NCI-H1092 (cell line): Measurements from ENCODE around the gene PPP2R3A.
"Not testable (repeated sequence)": the region's sequence is repeated elsewhere in the genome, so short reads cannot be mapped to it uniquely, and the experiment has no call there.

ENCODE experiments used
- DNase-seq: peaks from one replicate; lab custom pipeline; 2025; lab: John Stamatoyannopoulos, UW

Gene PPP2R3A

DNA sequence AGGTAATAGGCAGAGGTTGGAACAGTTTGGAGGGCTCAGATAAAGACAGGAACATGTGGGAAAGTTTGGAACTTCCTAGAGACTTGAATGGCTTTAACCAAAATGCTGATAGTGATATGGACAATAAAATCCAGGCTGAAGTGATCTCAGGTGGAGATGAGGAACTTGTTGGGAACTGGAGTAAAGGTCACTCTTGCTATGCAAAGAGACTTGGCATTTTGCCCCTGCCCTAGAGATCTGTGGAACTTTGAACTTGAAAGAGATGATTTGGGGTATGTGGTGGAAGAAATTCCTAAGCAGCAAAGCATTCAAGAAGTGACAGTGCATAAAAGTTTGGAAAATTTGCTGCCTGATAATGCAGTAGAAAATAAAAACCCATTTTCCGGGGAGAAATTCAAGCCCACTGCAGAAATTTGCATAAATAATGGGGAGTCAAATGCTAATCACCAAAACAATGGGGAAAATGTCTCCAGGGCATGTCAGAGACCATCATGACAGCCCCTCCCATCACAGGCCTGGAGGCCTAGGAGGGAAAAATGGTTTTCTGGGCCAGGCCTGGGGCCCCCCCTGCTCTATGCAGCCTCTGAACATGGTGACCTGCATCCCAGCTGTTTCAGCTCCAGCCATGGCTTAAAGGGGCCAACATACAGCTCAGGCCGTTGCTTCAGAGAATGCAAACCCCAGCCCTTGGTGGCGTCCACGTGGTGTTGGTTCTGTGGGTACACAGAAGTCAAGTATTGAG, 118.3 kb downstream of the PPP2R3A start:
- not testable (repeated sequence) for DNase-seq

DNA sequence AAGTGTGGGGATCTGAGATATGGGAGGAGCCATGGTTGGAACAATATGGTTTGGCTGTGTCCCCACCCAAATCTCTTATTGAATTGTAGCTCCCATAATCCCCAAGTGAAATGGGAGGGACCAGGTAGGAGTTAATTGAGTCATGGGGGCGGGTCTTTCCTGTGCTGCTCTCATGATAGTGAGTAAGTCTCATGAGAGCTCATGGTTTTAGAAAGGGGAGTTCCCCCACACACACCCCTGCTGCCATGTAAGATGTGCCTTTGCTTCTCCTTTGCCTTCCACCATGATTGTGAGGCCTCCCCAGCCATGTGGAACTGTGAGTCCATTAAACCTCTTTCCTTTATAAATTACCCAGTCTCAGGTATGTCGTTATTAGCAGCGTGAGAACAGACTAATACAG, 119.5 kb downstream of the PPP2R3A start:
- not testable (repeated sequence) for DNase-seq

GRCh38 chr3:136093771-136094170, 128.2 kb downstream of the PPP2R3A start:
- no peak for DNase-seq

DNA sequence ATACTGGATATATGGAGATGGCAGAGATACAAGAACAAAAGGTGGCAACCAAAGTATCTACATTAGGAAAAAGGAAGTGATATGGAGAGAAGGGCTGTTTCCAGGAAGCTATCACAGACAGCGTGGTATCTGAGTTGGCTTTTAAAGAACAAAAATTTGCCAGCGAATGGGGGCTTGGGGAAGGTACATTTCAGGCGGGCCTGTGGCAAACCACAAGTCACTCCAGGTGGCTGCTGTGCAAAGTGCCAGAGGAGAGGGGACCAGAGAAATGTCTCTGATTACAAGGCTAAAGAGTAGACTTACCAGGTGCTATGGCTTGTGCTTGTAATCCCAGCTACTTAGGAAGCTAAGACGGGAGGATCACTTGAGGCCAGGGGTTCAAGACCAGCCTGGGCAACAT, 139.5 kb downstream of the PPP2R3A start:
- DNase-seq: no peak

DNA sequence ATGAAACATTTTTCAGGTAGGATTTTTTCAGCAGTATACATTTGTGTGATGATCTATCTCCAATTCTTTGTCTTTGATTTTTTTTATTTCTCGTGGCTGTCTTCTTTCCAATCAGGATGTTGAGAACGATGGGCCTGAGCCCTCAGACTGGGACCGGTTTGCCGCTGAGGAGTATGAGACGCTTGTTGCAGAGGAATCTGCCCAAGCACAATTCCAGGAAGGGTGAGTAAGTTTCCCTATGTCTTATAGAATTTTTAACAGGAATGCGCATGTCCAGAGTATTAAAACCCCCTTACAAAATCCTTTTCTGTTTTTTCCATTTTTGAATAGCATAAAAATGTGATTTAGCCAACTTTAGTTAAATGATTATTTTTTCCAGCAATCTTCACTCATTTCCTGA, 140.6 kb downstream of the PPP2R3A start:
- DNase-seq: no peak

DNA sequence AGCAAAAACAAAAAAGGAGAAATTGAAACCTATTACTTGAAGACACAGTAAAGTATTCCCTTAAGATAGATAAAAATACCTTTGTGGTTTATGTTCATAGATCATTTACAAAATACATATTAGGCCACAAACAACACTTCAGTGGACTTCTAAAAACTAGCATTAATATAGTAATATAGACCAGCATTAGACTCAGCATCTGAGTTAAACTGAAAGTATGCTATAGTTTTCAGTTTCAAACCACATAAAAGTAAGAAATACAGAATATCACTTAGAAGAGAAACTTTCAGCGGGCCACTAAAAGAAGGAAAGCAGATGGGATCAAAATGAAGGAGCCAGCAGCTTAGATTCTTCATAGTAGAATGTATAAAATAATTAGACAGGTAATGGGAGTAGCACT, 144.0 kb downstream of the PPP2R3A start:
- no peak for DNase-seq

GRCh38 chr3:136110481-136110880, 145.0 kb downstream of the PPP2R3A start:
- no peak for DNase-seq

DNA sequence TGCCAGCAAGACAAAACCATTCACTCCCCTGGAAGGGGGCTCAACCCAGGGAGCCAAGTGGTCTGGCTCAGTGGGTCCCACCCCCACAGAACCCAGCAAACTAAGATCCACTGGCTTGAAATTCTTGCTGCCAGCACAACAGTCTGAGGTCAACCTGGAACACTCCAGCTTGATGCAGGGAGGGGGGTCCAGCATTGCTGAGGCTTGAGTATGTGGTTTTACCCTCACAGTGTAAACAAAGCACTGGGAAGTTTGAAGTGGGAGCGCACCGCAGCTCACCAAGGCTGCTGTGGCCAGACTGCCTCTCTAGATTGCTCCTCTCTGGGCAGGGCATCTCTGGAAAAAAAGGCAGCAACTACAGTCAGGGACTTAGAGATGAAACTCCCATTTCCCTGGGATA, 148.9 kb downstream of the PPP2R3A start:
- DNase-seq: no peak

DNA sequence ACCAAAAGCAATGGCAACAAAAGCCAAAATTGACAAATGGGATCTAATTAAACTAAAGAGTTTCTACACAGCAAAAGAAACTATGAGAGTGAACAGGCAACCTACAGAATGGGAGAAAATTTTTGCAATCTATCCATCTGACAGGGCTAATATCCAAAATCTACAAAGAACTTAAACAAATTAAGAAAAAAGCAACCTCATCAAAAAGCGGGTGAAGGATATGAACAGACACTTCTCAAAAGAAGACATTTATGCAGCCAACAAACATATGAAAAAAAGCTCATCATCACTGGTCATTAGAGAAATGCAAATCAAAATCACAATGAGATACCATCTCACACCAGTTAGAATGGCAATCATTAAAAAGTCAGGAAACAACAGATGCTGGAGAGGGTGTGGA, 153.8 kb downstream of the PPP2R3A start:
- not testable (repeated sequence) for DNase-seq

GRCh38 chr3:136119783-136120182, 154.3 kb downstream of the PPP2R3A start:
- DNase-seq: not testable (repeated sequence)

- DNase-seq: no peak
Measured at GRCh38 chr3:136120373-136121348, 155.1 kb downstream of the PPP2R3A start.

DNA sequence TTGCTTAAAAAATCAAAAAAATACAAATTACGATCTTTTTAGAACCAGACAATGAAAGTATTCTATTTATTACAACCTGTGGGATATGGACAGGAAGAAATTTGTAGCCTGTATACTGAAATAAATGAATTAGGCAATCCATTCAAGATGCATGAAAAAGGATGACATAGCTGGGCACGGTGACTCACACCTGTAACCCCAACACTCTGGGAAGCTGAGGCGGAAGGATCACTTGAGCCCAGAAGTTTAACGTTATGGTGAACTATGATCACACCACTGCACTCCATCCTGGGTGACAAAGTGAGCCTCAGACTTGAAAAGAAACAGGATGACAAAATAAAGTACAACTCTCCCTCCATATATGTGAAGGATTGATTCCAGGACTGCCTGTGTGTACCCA, 156.5 kb downstream of the PPP2R3A start:
- no peak for DNase-seq

GRCh38 chr3:136131647-136132046, 166.1 kb downstream of the PPP2R3A start:
- not testable (repeated sequence) for DNase-seq

DNA sequence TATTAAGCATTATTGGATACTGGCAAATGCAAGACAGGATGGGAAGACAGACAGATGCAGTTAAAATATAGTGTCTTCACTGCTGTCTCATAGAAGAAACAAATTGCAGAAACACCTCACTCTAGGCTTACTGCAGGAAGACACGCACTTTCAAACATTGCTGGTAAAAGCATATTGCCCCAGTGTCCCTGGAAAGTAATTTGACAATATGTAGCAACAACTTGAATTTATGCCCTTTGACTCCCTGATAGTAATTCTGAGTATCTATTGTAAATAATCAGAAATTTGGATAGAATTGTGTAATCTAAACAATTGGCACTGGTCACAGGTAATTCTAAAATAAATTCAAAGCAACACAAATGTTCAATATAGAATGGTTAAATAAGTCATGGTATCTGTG, 168.6 kb downstream of the PPP2R3A start:
- no peak for DNase-seq

DNA sequence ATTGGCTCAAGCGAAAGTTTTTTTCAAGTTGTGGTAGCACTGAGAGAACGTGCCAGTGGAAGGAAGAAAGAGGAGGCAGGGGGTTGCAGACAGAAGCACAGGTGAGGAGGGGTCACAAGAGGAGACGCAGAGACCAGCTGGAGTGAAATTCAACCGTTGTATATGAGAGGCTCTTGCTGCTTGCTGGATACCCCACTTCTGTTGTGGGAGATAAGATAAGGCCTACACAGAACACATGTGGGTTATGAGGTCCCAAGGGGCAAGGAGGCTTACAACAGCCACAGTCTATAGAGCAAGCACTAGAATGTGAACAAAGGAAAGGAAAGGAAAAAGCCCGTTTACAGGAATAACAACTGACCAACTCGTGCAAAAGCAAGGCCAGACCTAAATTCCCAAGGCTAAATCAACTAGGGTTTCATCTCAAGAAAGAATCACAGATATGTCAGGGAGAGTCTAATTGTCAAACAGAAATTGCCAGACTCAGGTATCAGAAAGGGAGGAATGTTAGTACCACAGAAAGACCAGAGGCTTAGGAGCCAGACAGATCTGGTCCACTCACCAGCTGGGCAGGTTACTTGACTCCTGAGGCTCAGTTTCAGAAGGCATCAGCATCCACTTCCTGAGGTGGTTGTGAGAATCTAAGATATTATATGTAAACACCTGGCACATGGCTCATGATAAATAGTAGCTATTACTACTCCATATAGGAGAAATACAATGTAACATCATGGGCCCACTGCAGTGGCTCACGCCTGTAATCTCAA, 169.7 kb downstream of the PPP2R3A start:
- DNase-seq: no peak

DNA sequence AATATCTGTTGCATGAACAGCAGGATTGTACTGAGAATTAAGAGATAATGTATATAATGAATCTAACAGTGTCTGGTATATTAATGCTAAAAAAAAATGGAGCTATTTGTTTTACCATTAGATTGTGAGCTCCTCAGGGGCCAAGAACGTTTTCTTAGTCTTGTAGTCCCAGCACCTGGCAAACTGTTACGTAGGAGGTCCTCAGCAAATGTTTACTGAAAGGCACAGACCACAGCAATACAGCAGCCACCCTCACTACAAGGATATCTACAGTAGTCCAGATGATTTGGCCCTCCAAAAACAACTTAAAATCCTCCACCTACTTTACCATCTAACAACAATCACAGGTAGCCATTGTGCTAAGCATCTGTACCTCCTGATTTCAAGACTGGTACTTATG, 170.9 kb downstream of the PPP2R3A start:
- peak; percentile 2 for DNase-seq

GRCh38 chr3:136141291-136141785, 175.8 kb downstream of the PPP2R3A start:
- DNase-seq: no peak

DNA sequence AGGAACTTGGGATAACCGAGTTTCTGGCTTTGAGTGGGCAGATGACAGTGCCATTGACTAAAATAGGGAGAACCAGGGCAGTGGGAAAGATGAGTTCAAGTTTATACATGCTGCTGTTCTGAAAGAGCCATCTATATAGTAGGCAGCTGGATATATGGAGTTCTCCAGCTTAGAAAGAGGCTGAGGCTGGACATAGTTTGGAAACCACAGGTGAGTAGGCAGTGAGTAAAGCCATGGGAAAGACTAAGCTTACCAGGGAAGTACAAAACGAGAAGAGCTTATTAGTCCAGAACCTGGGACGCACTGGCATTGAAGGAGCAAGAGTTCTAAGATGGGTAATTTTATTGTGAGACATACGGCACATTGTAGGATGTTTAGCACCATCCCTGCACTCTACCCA, 176.4 kb downstream of the PPP2R3A start:
- DNase-seq: no peak

DNA sequence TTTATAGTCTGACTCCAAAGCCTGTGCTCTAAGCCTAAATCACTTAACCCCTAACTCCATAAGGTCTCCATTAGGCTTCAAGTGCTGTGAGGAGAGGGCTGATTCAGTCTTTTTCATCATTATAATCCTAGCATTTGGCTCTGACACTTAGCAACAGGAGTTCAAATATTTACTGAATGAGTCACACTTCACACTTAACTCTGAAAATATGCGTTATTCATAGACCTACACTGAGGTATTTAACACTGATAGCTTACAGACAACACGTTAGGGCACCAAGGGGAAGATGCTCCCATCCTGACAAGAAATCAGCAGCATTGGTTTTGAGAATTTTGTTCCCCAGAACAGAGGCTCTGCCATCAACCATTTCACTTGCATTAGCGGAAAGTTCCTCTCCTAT, 177.1 kb downstream of the PPP2R3A start:
- DNase-seq: no peak

- DNase-seq: not testable (repeated sequence)
Measured at GRCh38 chr3:136144397-136144796, 178.9 kb downstream of the PPP2R3A start.

GRCh38 chr3:136146981-136147729, 181.6 kb downstream of the PPP2R3A start:
- no peak for DNase-seq
